ENCODE data around the gene KIAA1549. TPM values are rescaled to one million over a fixed set of nuclear protein-coding genes. Genes with fewer than 3 reads are reported as not detected.

KIAA1549 gene
- total RNA-seq, 1 experiment from 2014 or later, result 18.7 TPM

DNA sequence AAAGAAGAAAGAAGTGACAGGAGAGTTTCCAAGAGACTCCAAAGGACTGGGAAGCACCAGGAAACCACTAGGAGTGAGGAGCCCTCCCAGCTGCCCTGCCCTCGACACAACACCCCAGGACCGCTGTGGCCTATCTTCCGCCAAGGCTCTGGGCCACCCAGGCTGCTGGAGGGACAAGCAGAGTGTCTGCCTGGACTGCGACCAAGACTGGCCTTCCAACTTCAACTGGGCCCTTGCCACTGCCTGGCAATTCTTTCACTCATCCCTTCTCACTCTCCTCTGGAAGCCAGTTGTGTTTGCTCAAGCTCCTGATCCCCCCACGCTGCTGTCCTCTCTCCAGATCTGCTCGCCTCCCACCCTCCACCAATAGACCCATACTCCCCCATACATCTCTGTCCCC is 10.2 kb downstream of the KIAA1549 start (continued):
- TF ChIP-seq, protein P1, sequence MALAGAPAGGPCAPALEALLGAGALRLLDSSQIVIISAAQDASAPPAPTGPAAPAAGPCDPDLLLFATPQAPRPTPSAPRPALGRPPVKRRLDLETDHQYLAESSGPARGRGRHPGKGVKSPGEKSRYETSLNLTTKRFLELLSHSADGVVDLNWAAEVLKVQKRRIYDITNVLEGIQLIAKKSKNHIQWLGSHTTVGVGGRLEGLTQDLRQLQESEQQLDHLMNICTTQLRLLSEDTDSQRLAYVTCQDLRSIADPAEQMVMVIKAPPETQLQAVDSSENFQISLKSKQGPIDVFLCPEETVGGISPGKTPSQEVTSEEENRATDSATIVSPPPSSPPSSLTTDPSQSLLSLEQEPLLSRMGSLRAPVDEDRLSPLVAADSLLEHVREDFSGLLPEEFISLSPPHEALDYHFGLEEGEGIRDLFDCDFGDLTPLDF (CRISPR knock-in tag; IDR thresholded peaks at IDR 0.05), result no peak
- TF ChIP-seq, protein P2, sequence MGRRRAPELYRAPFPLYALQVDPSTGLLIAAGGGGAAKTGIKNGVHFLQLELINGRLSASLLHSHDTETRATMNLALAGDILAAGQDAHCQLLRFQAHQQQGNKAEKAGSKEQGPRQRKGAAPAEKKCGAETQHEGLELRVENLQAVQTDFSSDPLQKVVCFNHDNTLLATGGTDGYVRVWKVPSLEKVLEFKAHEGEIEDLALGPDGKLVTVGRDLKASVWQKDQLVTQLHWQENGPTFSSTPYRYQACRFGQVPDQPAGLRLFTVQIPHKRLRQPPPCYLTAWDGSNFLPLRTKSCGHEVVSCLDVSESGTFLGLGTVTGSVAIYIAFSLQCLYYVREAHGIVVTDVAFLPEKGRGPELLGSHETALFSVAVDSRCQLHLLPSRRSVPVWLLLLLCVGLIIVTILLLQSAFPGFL (CRISPR knock-in tag; IDR thresholded peaks at IDR 0.05; ENCODE audit: borderline replicate concordance), result no peak
- TF ChIP-seq JUN (CRISPR knock-in tag; IDR thresholded peaks at IDR 0.05), result no peak

DNA sequence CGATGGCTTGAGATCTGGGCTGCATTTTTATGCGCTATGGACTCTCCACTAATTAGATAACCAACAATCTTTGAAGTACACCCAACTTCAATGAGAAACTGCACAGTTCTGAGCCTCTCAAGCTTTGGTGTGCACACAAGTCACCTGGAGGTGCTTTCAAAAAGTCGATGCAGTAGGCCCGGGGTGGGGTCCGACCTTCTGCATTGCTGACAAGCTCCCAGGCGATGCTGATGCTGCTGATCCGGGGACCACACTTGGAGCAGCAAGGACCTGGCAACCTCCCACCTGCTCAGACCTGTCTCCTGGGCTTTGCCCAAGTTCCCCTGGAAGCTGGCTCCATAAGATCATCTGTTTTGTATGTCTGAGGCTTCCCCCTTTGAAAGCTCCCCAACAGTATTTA is 10.7 kb downstream of the KIAA1549 start:
- H3K36me3 Mint-ChIP-seq, result peaks cover 7% of the 10 kb centered on the region; the same call in 1 of the 2 replicates
- no peaks in the 10 kb centered on the region for H3K27me3 Mint-ChIP-seq (ENCODE audit: low read depth)
- POLR2A ChIA-PET, result no interaction called here
- H3K4me1 Mint-ChIP-seq, result peaks cover 61% of the 10 kb centered on the region
- peaks cover 8% of the 10 kb centered on the region for H3K9me3 Mint-ChIP-seq
- CTCF ChIA-PET, result no interaction called here
- H3K27ac Mint-ChIP-seq, result no peak overlapping the region
- no peak overlapping the region for H3K4me3 Mint-ChIP-seq
- no peak for ATAC-seq
- TF ChIP-seq TP53 (CRISPR knock-in tag; IDR thresholded peaks at IDR 0.05) (no peak), ZNF671 (CRISPR knock-in tag; IDR thresholded peaks at IDR 0.05) (no peak)
- TF ChIP-seq, protein P3, sequence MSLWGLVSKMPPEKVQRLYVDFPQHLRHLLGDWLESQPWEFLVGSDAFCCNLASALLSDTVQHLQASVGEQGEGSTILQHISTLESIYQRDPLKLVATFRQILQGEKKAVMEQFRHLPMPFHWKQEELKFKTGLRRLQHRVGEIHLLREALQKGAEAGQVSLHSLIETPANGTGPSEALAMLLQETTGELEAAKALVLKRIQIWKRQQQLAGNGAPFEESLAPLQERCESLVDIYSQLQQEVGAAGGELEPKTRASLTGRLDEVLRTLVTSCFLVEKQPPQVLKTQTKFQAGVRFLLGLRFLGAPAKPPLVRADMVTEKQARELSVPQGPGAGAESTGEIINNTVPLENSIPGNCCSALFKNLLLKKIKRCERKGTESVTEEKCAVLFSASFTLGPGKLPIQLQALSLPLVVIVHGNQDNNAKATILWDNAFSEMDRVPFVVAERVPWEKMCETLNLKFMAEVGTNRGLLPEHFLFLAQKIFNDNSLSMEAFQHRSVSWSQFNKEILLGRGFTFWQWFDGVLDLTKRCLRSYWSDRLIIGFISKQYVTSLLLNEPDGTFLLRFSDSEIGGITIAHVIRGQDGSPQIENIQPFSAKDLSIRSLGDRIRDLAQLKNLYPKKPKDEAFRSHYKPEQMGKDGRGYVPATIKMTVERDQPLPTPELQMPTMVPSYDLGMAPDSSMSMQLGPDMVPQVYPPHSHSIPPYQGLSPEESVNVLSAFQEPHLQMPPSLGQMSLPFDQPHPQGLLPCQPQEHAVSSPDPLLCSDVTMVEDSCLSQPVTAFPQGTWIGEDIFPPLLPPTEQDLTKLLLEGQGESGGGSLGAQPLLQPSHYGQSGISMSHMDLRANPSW (CRISPR knock-in tag; conservative IDR thresholded peaks at IDR 0.05; ENCODE audit: low read depth), result no peak
- DNase-seq (ENCODE audit: low spot score), result no peak

DNA sequence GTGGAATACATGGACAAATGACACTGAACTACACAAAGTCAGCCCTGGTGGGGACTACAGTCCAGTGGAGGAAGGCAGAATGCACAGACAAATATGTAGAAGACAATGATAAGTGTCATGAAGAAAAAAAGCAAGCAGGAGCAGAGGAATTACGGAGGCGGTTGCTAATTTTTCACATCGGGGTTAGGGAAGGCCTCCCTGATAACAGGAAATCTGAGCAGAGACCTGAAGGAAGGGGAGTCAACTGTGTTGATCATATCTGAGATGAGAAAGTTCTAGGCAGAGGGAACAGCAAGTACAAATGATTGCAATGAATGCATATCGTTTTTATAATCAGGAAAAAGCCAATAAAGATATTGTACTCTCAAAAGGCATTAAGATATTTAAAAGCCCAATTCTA is 14.0 kb downstream of the KIAA1549 start:
- POLR2A ChIA-PET, result no interaction called here
- Mint-ChIP-seq H3K27me3 (ENCODE audit: low read depth) (no peaks in the 10 kb centered on the region), H3K9me3 (peaks cover 8% of the 10 kb centered on the region), H3K4me3 (no peak overlapping the region), H3K4me1 (peaks cover 39% of the 10 kb centered on the region), H3K27ac (peak overlapping the region; percentile 7; the same call in 1 of the 2 replicates), H3K36me3 (peaks cover 7% of the 10 kb centered on the region; the same call in 1 of the 2 replicates)
- CTCF ChIA-PET, result interaction anchor here (0.6 kb wide), 2 partner anchors 170 to 377 kb away, joined by 3 read pairs; no protein-coding TSS in a partner anchor
- ATAC-seq, result no peak
- TF ChIP-seq IRF2 (CRISPR knock-in tag; IDR thresholded peaks at IDR 0.05; ENCODE audit: borderline replicate concordance, low read depth) (no peak), JAZF1 (CRISPR knock-in tag; IDR thresholded peaks at IDR 0.05) (no peak), ETV6 (CRISPR knock-in tag; IDR thresholded peaks at IDR 0.05) (no peak), RELA (CRISPR knock-in tag; IDR thresholded peaks at IDR 0.05; ENCODE audit: borderline replicate concordance) (no peak), NR2C2 (CRISPR knock-in tag; IDR thresholded peaks at IDR 0.05) (no peak), ESRRA (CRISPR knock-in tag; IDR thresholded peaks at IDR 0.05; ENCODE audit: borderline replicate concordance) (no peak)
- TF ChIP-seq, protein P4, sequence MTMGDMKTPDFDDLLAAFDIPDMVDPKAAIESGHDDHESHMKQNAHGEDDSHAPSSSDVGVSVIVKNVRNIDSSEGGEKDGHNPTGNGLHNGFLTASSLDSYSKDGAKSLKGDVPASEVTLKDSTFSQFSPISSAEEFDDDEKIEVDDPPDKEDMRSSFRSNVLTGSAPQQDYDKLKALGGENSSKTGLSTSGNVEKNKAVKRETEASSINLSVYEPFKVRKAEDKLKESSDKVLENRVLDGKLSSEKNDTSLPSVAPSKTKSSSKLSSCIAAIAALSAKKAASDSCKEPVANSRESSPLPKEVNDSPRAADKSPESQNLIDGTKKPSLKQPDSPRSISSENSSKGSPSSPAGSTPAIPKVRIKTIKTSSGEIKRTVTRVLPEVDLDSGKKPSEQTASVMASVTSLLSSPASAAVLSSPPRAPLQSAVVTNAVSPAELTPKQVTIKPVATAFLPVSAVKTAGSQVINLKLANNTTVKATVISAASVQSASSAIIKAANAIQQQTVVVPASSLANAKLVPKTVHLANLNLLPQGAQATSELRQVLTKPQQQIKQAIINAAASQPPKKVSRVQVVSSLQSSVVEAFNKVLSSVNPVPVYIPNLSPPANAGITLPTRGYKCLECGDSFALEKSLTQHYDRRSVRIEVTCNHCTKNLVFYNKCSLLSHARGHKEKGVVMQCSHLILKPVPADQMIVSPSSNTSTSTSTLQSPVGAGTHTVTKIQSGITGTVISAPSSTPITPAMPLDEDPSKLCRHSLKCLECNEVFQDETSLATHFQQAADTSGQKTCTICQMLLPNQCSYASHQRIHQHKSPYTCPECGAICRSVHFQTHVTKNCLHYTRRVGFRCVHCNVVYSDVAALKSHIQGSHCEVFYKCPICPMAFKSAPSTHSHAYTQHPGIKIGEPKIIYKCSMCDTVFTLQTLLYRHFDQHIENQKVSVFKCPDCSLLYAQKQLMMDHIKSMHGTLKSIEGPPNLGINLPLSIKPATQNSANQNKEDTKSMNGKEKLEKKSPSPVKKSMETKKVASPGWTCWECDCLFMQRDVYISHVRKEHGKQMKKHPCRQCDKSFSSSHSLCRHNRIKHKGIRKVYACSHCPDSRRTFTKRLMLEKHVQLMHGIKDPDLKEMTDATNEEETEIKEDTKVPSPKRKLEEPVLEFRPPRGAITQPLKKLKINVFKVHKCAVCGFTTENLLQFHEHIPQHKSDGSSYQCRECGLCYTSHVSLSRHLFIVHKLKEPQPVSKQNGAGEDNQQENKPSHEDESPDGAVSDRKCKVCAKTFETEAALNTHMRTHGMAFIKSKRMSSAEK (CRISPR knock-in tag; IDR thresholded peaks at IDR 0.05; ENCODE audit: borderline replicate concordance), result no peak
- TF ChIP-seq, protein P5, sequence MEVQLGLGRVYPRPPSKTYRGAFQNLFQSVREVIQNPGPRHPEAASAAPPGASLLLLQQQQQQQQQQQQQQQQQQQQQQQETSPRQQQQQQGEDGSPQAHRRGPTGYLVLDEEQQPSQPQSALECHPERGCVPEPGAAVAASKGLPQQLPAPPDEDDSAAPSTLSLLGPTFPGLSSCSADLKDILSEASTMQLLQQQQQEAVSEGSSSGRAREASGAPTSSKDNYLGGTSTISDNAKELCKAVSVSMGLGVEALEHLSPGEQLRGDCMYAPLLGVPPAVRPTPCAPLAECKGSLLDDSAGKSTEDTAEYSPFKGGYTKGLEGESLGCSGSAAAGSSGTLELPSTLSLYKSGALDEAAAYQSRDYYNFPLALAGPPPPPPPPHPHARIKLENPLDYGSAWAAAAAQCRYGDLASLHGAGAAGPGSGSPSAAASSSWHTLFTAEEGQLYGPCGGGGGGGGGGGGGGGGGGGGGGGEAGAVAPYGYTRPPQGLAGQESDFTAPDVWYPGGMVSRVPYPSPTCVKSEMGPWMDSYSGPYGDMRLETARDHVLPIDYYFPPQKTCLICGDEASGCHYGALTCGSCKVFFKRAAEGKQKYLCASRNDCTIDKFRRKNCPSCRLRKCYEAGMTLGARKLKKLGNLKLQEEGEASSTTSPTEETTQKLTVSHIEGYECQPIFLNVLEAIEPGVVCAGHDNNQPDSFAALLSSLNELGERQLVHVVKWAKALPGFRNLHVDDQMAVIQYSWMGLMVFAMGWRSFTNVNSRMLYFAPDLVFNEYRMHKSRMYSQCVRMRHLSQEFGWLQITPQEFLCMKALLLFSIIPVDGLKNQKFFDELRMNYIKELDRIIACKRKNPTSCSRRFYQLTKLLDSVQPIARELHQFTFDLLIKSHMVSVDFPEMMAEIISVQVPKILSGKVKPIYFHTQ (CRISPR knock-in tag; IDR thresholded peaks at IDR 0.05), result no peak
- TF ChIP-seq, protein P3 (CRISPR knock-in tag; conservative IDR thresholded peaks at IDR 0.05; ENCODE audit: low read depth), result no peak
- DNase-seq (ENCODE audit: low spot score), result no peak

Measured in WTC11 (cell line).